Activated naive CD8-positive, alpha-beta T cell (primary cell): ENCODE data around the gene FBXO30.

ENCODE experiments used
- H3K27ac Mint-ChIP-seq: one replicate; pipeline ENCODE4 v1.8.0; 2021; ENCODE audit warnings: mixed read lengths
- H3K27me3 Mint-ChIP-seq: one replicate; pipeline ENCODE4 v1.8.0; 2021; ENCODE audit warnings: mixed read lengths
- H3K36me3 Mint-ChIP-seq: one replicate; pipeline ENCODE4 v1.8.0; 2021; ENCODE audit warnings: mixed read lengths
- H3K4me1 Mint-ChIP-seq: one replicate; pipeline ENCODE4 v1.8.0; 2021; ENCODE audit warnings: low read depth, mixed read lengths
- H3K4me3 Mint-ChIP-seq: one replicate; pipeline ENCODE4 v1.8.0; 2021; ENCODE audit warnings: mild to moderate bottlenecking, mixed read lengths
- H3K9me3 Mint-ChIP-seq: one replicate; pipeline ENCODE4 v1.8.0; 2021; ENCODE audit warnings: low read depth, mixed read lengths

Gene FBXO30

DNA sequence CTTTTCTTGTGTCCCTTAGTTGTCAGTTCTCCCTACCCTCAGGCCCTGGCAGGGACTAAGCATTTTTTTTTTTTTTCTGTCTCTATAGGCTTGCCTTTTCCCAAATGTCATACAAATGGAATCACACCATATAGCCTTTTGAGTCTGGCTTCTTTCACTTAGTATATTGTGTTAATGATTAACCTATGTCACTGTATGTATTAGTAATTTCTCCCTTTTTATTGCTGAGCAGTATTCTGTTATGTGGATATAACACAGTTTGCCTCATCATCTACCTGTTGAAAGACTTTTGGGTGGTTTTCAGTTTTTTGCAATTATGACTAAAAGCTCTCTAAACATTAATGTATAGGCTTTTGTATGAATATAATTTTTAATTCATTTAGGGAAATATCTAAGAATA is 16.0 kb upstream of the FBXO30 start:
- no peaks in the 10 kb centered on the region for H3K4me1 Mint-ChIP-seq
- H3K36me3 Mint-ChIP-seq = peaks cover 10% of the 10 kb centered on the region
- H3K27me3 Mint-ChIP-seq = no peaks in the 10 kb centered on the region
- no peaks in the 10 kb centered on the region for H3K9me3 Mint-ChIP-seq
- H3K4me3 Mint-ChIP-seq = no peak overlapping the region
- H3K27ac Mint-ChIP-seq = no peak overlapping the region

DNA sequence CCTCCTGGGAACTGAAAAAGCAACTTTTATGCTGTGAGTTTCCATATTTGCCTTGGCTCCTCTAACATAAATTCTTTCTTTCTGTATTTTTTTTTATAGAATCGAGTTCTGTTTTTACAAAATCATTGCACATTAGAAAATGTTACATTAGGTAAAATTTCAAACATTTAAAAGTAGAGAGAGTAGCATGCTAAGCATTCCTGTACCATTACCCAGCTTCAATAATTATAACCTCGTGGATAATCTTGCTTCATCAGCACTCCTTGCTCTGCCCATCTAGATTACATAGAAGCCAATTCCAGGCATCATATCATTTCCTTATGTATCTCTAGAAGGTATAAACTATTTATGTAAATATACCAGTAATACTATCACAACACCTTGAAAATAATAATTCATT is 15.4 kb upstream of the FBXO30 start:
- no peak overlapping the region for H3K4me3 Mint-ChIP-seq
- no peaks in the 10 kb centered on the region for H3K27me3 Mint-ChIP-seq
- H3K27ac Mint-ChIP-seq = no peak overlapping the region
- H3K4me1 Mint-ChIP-seq = no peaks in the 10 kb centered on the region
- no peaks in the 10 kb centered on the region for H3K9me3 Mint-ChIP-seq
- peaks cover 8% of the 10 kb centered on the region for H3K36me3 Mint-ChIP-seq

- Mint-ChIP-seq H3K4me1 (no peaks in the 10 kb centered on the region), H3K27ac (no peak overlapping the region), H3K4me3 (no peak overlapping the region), H3K9me3 (no peaks in the 10 kb centered on the region), H3K36me3 (peaks cover 5% of the 10 kb centered on the region), H3K27me3 (no peaks in the 10 kb centered on the region)
Measured at GRCh38 chr6:145829102-145829501, 14.5 kb upstream of the FBXO30 start.

DNA sequence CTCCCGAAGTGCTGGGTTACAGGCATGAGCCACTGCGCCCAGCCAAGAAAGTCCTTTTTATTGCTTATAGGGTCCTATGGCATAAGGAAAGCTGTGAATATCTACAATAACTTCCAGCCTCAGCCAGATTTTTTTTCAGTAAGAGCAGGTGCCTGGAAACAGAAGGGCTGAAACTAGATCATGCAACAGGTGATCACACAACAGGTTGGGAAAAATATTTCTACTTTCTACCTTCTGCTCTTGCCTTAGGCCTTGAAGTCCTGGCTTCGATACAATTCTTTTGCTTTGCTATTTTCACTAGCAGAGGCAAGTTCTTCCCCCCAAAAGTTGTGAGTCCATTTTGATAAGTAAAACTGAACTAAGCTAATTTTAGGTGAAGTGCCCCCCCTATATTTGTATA is 9.7 kb upstream of the FBXO30 start:
- Mint-ChIP-seq H3K4me1 (peaks cover 36% of the 10 kb centered on the region), H3K4me3 (no peak overlapping the region), H3K27me3 (no peaks in the 10 kb centered on the region), H3K36me3 (peaks cover 6% of the 10 kb centered on the region), H3K27ac (no peak overlapping the region), H3K9me3 (no peaks in the 10 kb centered on the region)

GRCh38 chr6:145823328-145823944 is 8.8 kb upstream of the FBXO30 start:
- peak overlapping the region; percentile 36 for H3K27ac Mint-ChIP-seq
- no peaks in the 10 kb centered on the region for H3K27me3 Mint-ChIP-seq
- H3K4me3 Mint-ChIP-seq = no peak overlapping the region
- no peaks in the 10 kb centered on the region for H3K9me3 Mint-ChIP-seq
- peaks cover 40% of the 10 kb centered on the region for H3K4me1 Mint-ChIP-seq
- H3K36me3 Mint-ChIP-seq = peaks cover 6% of the 10 kb centered on the region

GRCh38 chr6:145822456-145822855 is 7.9 kb upstream of the FBXO30 start:
- Mint-ChIP-seq H3K9me3 (no peaks in the 10 kb centered on the region), H3K36me3 (peaks cover 5% of the 10 kb centered on the region), H3K4me3 (no peak overlapping the region), H3K27me3 (no peaks in the 10 kb centered on the region), H3K27ac (no peak overlapping the region), H3K4me1 (peaks cover 45% of the 10 kb centered on the region)

GRCh38 chr6:145819994-145820393 is 5.4 kb upstream of the FBXO30 start:
- peak overlapping the region; percentile 36 for H3K4me3 Mint-ChIP-seq
- H3K4me1 Mint-ChIP-seq = peaks cover 62% of the 10 kb centered on the region
- no peaks in the 10 kb centered on the region for H3K9me3 Mint-ChIP-seq
- no peaks in the 10 kb centered on the region for H3K27me3 Mint-ChIP-seq
- H3K36me3 Mint-ChIP-seq = peaks cover 2% of the 10 kb centered on the region
- H3K27ac Mint-ChIP-seq = peak overlapping the region; percentile 80

- H3K27ac Mint-ChIP-seq = no peak overlapping the region
- H3K4me1 Mint-ChIP-seq = peaks cover 64% of the 10 kb centered on the region
- H3K36me3 Mint-ChIP-seq = peaks cover 2% of the 10 kb centered on the region
- no peak overlapping the region for H3K4me3 Mint-ChIP-seq
- H3K9me3 Mint-ChIP-seq = no peaks in the 10 kb centered on the region
- no peaks in the 10 kb centered on the region for H3K27me3 Mint-ChIP-seq
Measured at GRCh38 chr6:145818796-145819195, 4.2 kb upstream of the FBXO30 start.

GRCh38 chr6:145816392-145816791 is 1.8 kb upstream of the FBXO30 start:
- Mint-ChIP-seq H3K27ac (peak overlapping the region; percentile 59), H3K36me3 (no peaks in the 10 kb centered on the region), H3K9me3 (no peaks in the 10 kb centered on the region), H3K4me1 (peaks cover 62% of the 10 kb centered on the region), H3K27me3 (no peaks in the 10 kb centered on the region), H3K4me3 (peak overlapping the region; percentile 93)

DNA sequence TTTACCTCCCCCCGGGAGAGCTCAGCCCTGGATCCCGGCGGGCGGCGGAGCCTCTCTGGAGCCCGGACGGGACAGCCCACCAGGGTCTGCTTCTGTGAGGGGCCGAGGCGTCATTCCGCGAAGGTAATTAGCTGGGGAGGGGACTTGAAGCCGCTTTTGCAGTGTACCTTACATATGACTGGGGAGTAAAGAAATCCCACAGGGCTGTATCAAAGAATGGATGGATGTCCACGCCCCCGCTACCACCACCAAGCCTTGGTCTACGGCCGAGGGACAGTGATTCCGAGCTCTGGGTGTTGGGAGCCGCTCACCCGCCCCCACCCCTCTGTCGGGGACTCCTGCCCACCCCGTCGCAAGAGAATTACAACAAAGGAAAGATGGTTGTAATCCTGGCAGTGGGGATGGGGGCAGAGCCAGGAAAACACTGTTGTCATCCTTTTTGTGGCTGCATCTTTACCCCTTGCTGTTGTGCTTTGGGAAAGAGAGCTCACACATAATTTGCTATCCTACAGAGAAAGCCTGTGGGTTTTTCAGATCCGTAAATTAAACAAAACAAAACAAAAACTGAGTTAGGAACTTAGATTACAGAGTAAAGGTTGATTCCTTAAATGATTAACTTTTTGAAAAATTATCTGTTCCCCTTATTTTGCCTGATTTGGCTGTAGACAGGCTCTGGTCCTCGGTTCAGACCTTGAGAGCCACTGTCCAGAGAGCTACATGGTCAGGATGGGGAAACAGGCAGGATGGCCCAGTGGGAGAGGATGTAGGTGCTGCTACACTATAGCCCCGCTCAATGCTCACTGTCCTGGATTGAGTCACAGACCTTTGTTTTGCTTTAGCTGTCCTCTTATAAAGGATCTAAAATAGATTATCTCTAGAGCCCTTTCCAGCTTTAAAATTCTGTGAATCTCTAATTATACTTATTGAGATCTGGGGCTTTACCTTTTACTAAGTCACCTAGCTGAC is 997 bp upstream of the FBXO30 start:
- Mint-ChIP-seq H3K27ac (peak overlapping the region; percentile 90), H3K4me3 (peak overlapping the region; percentile 93), H3K27me3 (no peaks in the 10 kb centered on the region), H3K36me3 (peaks cover 2% of the 10 kb centered on the region), H3K9me3 (no peaks in the 10 kb centered on the region), H3K4me1 (peaks cover 62% of the 10 kb centered on the region)

DNA sequence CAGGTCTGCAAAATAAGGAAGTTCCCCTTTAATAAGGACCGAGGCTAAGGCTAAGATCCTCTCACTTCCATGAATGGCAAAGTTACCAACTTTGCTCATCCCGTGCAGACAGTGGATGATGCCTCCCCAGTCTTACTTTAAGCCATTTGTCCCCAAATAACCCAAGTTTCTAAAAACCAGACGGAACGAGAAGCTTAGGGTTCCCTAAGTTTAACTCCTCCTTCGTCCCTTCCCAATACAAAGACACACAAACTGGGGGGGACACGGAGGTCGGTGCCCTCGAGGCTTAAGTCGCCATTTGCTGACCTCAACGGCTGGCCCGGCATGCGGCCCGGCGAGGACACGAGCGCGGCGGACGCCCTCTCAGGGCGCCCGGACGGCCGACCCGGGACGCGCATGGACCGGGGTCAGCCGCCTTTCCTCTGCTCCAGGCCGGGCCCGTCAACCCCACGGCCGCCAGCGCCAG is 527 bp downstream of the FBXO30 start:
- Mint-ChIP-seq H3K4me1 (peaks cover 58% of the 10 kb centered on the region), H3K27ac (peak overlapping the region; percentile 42), H3K9me3 (no peaks in the 10 kb centered on the region), H3K4me3 (peak overlapping the region; percentile 86), H3K27me3 (no peaks in the 10 kb centered on the region), H3K36me3 (peaks cover 7% of the 10 kb centered on the region)

GRCh38 chr6:145813285-145814034 is 1.1 kb downstream of the FBXO30 start:
- Mint-ChIP-seq H3K36me3 (peaks cover 8% of the 10 kb centered on the region), H3K9me3 (no peaks in the 10 kb centered on the region), H3K4me3 (peak overlapping the region; percentile 86), H3K27me3 (no peaks in the 10 kb centered on the region), H3K27ac (peak overlapping the region; percentile 42), H3K4me1 (peaks cover 54% of the 10 kb centered on the region)

DNA sequence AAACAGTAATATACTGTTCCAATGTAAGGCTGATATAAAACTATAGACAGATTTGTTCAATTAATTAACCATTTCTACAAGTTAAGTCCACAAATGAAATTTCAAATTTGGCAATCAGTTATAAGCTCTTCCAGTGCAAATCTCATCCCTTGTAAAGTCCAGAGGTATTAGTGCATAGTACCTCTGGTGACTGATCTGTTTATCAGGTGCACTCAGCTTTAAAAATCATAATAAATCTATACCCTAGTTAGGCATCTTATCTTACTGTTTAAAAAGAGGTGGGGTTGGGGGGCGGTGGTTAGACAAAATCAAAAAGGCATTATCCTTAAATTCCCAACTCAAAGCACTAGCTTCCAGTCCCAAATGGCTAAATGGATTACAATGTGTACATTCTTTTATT is 2.9 kb downstream of the FBXO30 start:
- Mint-ChIP-seq H3K27me3 (no peaks in the 10 kb centered on the region), H3K4me3 (no peak overlapping the region), H3K4me1 (peaks cover 45% of the 10 kb centered on the region), H3K36me3 (peaks cover 17% of the 10 kb centered on the region), H3K27ac (no peak overlapping the region), H3K9me3 (no peaks in the 10 kb centered on the region)

GRCh38 chr6:145809785-145810184 is 4.8 kb downstream of the FBXO30 start:
- H3K27ac Mint-ChIP-seq = no peak overlapping the region
- no peak overlapping the region for H3K4me3 Mint-ChIP-seq
- peaks cover 30% of the 10 kb centered on the region for H3K4me1 Mint-ChIP-seq
- no peaks in the 10 kb centered on the region for H3K27me3 Mint-ChIP-seq
- H3K36me3 Mint-ChIP-seq = peaks cover 29% of the 10 kb centered on the region
- H3K9me3 Mint-ChIP-seq = no peaks in the 10 kb centered on the region

GRCh38 chr6:145809211-145809610 is 5.4 kb downstream of the FBXO30 start:
- Mint-ChIP-seq H3K4me3 (no peak overlapping the region), H3K27me3 (no peaks in the 10 kb centered on the region), H3K27ac (no peak overlapping the region), H3K4me1 (peaks cover 30% of the 10 kb centered on the region), H3K9me3 (no peaks in the 10 kb centered on the region), H3K36me3 (peaks cover 31% of the 10 kb centered on the region)
